NB4 (cell line): ENCODE results near the gene KIAA1217.
A peak's percentile ranks its signal among the peaks of the same experiment; 100 is the strongest.

ENCODE experiments used
- DNase-seq: peaks from one replicate; pipeline ENCODE4 v3.0.0; 2010; ENCODE audit warnings: low read depth
- H3K4me3 ChIP-seq: one replicate; pipeline ENCODE4 v1.5.1; 2011; ENCODE audit warnings: mild to moderate bottlenecking, low read depth, low read length, moderate library complexity
- CTCF ChIP-seq: IDR thresholded peaks from one replicate; pipeline ENCODE4 v1.5.1; 2012; ENCODE audit warnings: low read depth, low read length
- MAX ChIP-seq: IDR thresholded peaks from 2 replicates; pipeline ENCODE4 v1.6.1; 2011; ENCODE audit warnings: low read depth, low read length
- MYC ChIP-seq: IDR thresholded peaks from 2 replicates; pipeline ENCODE4 v1.6.1; 2011; ENCODE audit warnings: low read depth, low read length
- POLR2A ChIP-seq: IDR thresholded peaks from 2 replicates; pipeline ENCODE4 v1.6.1; 2011; ENCODE audit warnings: mild to moderate bottlenecking; ENCODE audit not compliant: insufficient read length; ENCODE audit errors: extremely low read depth

KIAA1217 gene

GRCh38 chr10:24240041-24240751, 31.3 kb downstream of the KIAA1217 start:
- DNase-seq, result peak; percentile 3
- H3K4me3 ChIP-seq, result no peak overlapping the region
- no peak for TF ChIP-seq POLR2A
- no peak for TF ChIP-seq MAX
- no peak for TF ChIP-seq CTCF
- TF ChIP-seq MYC, result no peak

- no peak for DNase-seq
- TF ChIP-seq POLR2A, result no peak
- no peak for TF ChIP-seq MAX
- H3K4me3 ChIP-seq, result no peak overlapping the region
Measured at GRCh38 chr10:24241536-24242040, 32.6 kb downstream of the KIAA1217 start.

GRCh38 chr10:24242562-24242961, 33.6 kb downstream of the KIAA1217 start:
- TF ChIP-seq CTCF, result no peak
- no peak for TF ChIP-seq MAX
- no peak for TF ChIP-seq MYC
- TF ChIP-seq POLR2A, result no peak
- DNase-seq, result no peak

GRCh38 chr10:24246365-24246764, 37.4 kb downstream of the KIAA1217 start:
- no peak overlapping the region for H3K4me3 ChIP-seq
- no peak for DNase-seq
- no peak for TF ChIP-seq POLR2A
- no peak for TF ChIP-seq MYC
- no peak for TF ChIP-seq CTCF
- TF ChIP-seq MAX, result no peak

More at GRCh38 chr10:24242562-24242961, 33.6 kb downstream of the KIAA1217 start:
- no peak overlapping the region for H3K4me3 ChIP-seq

- no peak overlapping the region for H3K4me3 ChIP-seq
- TF ChIP-seq CTCF (no peak), MAX (no peak)
- DNase-seq, result no peak
Measured at GRCh38 chr10:24247841-24248240, 38.9 kb downstream of the KIAA1217 start.

- H3K4me3 ChIP-seq, result no peak overlapping the region
- no peak for DNase-seq
- TF ChIP-seq POLR2A (no peak), MAX (no peak), MYC (no peak), CTCF (no peak)
Measured at GRCh38 chr10:24249829-24250415, 41.0 kb downstream of the KIAA1217 start.
